Thyroid gland (tissue), 4 donors: ENCODE data around the gene CASKIN2. TPM values are rescaled to one million over a fixed set of nuclear protein-coding genes. Genes with fewer than 3 reads are reported as not detected.

Source experiments
- DNase-seq, 2 donors: peaks; one replicate each; pipeline ENCODE4 v3.0.0-alpha.2; 2019
- H3K27ac ChIP-seq, 3 donors: fragments of 200-600 bp; sonication (generic); 1 replicate in 2 of 3; 2 replicates in 1 of 3; pipeline ENCODE4 v1.5.1; 2016 to 2019; ENCODE audit warnings: mild to moderate bottlenecking in 1 of 3, moderate library complexity in 1 of 3
- H3K27me3 ChIP-seq: fragments of 200-600 bp; sonication (generic); one replicate; pipeline ENCODE4 v1.5.1; 2019
- H3K36me3 ChIP-seq, 2 donors: fragments of 200-600 bp; sonication (generic); one replicate each; pipeline ENCODE4 v1.5.1; 2016 to 2019
- H3K4me1 ChIP-seq, 2 donors: fragments of 200-600 bp; sonication (generic); one replicate each; pipeline ENCODE4 v1.5.1; 2017 to 2019
- H3K4me3 ChIP-seq, 3 donors: fragments of 200-600 bp; sonication (generic); replicated peaks in 1 of 3; 1 replicate in 2 of 3; 2 replicates in 1 of 3; pipeline ENCODE4 v1.5.1; 2016; ENCODE audit warnings: mild to moderate bottlenecking in 1 of 3
- H3K9me3 ChIP-seq: fragments of 200-600 bp; sonication (generic); one replicate; pipeline ENCODE4 v1.5.1; 2017
- POLR2A ChIP-seq, 2 donors: fragments of 450-650 bp; IDR thresholded peaks; one replicate each; pipeline ENCODE4 v1.6.1; 2017; ENCODE audit warnings: antibody characterized with exemption in 2 of 2, mild to moderate bottlenecking in 2 of 2, moderate library complexity in 1 of 2
- WGBS, 2 donors: methylation state at CpG; one replicate each; pipeline ENCODE4 v1.1.5; 2017; 5-methylcytosine and 5-hydroxymethylcytosine counted together
- intact Hi-C: fragments of 100-400 bp; cut with DNase I; formaldehyde crosslinking; loops from one replicate; pipeline ENCODE4 v1.15.1; 2023
- total RNA-seq, 4 donors: library from RNA; depleted of rRNA; stranded (reverse); fragments of >200 nt; gene quantifications; one replicate each; pipeline ENCODE4 v1.2.3, GENCODE V29; 2016
- TF ChIP-seq, protein P1 (sequence below), 6 experiments: fragments of 200-600 bp in 3 of 6; fragments of 450-650 bp in 3 of 6; sonication (generic) in 3 of 6; IDR thresholded peaks; one replicate each; pipeline ENCODE4 v1.5.1; 2016 to 2019; ENCODE audit warnings: antibody characterized with exemption in 6 of 6, mild to moderate bottlenecking in 2 of 6, inconsistent platforms in 1 of 6, moderate library complexity in 1 of 6

CASKIN2 gene
- total RNA-seq, 4 donors from 2014 or later = 15.0 to 87.2 (median 21.7) TPM

DNA sequence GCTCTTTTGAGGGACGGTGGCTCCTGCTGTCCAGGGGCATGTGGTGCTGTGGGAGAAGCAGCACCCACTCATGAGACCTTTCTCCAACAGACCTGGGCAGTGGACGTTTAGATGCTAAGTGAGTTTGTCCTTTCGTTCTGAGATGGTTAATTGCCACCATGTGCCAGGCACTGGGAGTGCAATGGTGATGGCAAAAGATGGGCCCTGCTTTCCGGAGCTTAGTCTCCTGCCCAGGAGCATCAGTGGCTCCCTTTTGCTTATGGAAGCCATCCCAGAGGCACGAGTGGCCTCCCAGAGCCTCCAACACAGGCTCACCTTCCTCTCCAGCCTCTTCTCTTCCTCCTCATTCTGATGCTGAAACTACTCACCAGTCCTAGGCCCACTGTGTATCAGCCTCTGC, 28.4 kb downstream of the CASKIN2 start:
- peaks cover 0 to 6% of the 10 kb centered on the region in 2 donors for H3K36me3 ChIP-seq
- intact Hi-C loops = no loop called here
- H3K27ac ChIP-seq = peak overlapping the region in 1 of 3 donors; percentile 27
- no peak overlapping the region for H3K4me3 ChIP-seq
- no peak for DNase-seq
- 74 to 78% methylated on average over 5 of the region's 5 CpGs for WGBS, 2 donors
- TF ChIP-seq POLR2A (IDR thresholded peaks at IDR 0.05) = no peak
- TF ChIP-seq, protein P1, sequence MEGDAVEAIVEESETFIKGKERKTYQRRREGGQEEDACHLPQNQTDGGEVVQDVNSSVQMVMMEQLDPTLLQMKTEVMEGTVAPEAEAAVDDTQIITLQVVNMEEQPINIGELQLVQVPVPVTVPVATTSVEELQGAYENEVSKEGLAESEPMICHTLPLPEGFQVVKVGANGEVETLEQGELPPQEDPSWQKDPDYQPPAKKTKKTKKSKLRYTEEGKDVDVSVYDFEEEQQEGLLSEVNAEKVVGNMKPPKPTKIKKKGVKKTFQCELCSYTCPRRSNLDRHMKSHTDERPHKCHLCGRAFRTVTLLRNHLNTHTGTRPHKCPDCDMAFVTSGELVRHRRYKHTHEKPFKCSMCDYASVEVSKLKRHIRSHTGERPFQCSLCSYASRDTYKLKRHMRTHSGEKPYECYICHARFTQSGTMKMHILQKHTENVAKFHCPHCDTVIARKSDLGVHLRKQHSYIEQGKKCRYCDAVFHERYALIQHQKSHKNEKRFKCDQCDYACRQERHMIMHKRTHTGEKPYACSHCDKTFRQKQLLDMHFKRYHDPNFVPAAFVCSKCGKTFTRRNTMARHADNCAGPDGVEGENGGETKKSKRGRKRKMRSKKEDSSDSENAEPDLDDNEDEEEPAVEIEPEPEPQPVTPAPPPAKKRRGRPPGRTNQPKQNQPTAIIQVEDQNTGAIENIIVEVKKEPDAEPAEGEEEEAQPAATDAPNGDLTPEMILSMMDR (IDR thresholded peaks at IDR 0.05) = no peak
- H3K9me3 ChIP-seq = no peaks in the 10 kb centered on the region
- peaks cover 0 to 24% of the 10 kb centered on the region in 2 donors for H3K4me1 ChIP-seq
- H3K27me3 ChIP-seq = no peaks in the 10 kb centered on the region

DNA sequence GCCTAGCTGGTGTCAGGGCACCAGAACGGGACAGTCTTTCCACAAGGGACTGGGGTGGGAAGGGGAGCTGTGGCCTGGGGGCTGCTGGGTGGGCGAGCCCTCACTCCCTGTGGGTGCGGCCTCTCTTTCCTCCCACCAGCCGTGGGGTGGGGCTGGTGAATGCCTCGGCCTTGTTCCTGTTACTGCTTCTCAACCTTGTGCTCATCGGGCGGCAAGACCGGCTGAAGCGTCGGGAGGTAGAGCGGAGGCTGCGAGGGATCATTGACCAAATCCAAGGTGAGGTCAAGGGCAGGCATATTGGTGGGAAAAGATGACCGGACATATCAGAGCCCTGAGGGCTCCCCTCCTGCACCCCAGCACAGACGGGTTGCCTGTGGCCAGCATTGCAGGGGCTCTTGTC, 29.2 kb downstream of the CASKIN2 start:
- intact Hi-C loops = no loop called here
- peaks cover 0 to 30% of the 10 kb centered on the region in 2 donors for H3K4me1 ChIP-seq
- no peak for DNase-seq
- no peak overlapping the region for H3K4me3 ChIP-seq
- no peaks in the 10 kb centered on the region for H3K36me3 ChIP-seq
- H3K27ac ChIP-seq = peak overlapping the region in 1 of 3 donors; percentile 8
- TF ChIP-seq, protein P1 (IDR thresholded peaks at IDR 0.05) = no peak
- TF ChIP-seq POLR2A (IDR thresholded peaks at IDR 0.05) = no peak
- H3K9me3 ChIP-seq = no peaks in the 10 kb centered on the region
- H3K27me3 ChIP-seq = no peaks in the 10 kb centered on the region
- 86 to 92% methylated on average over 14 of the region's 14 CpGs for WGBS, 2 donors

DNA sequence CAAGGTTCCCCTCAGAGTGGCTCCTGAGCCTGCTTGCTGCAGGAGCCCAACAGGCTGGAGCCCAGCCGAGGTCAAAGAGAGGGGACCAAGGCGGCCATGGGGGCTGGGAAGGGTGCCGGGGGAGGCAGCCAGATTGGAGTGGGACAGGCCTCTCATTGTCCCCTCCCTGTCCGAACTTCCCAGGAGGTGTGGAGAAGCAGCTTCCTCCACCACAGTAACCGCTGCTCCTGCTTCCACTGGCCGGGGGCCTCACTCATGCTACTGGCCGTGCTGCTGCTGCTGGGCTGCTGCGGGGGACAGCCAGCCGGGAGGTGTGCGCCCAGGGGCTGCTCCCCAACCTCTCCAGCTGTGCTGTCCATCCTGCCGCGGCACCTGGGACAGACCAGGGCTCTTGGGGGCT, 29.6 kb downstream of the CASKIN2 start:
- Histone ChIP-seq H3K9me3 (no peaks in the 10 kb centered on the region), H3K36me3 (no peaks in the 10 kb centered on the region), H3K4me1 (peaks cover 0 to 31% of the 10 kb centered on the region in 2 donors), H3K27ac (peak overlapping the region in 1 of 3 donors; percentile 8), H3K27me3 (no peaks in the 10 kb centered on the region), H3K4me3 (no peak overlapping the region)
- WGBS, 2 donors = 68 to 76% methylated on average over 3 to 4 of the region's 12 CpGs
- TF ChIP-seq, protein P1 (IDR thresholded peaks at IDR 0.05) = no peak
- no peak for TF ChIP-seq POLR2A (IDR thresholded peaks at IDR 0.05)
- intact Hi-C loops = no loop called here
- DNase-seq = no peak

DNA sequence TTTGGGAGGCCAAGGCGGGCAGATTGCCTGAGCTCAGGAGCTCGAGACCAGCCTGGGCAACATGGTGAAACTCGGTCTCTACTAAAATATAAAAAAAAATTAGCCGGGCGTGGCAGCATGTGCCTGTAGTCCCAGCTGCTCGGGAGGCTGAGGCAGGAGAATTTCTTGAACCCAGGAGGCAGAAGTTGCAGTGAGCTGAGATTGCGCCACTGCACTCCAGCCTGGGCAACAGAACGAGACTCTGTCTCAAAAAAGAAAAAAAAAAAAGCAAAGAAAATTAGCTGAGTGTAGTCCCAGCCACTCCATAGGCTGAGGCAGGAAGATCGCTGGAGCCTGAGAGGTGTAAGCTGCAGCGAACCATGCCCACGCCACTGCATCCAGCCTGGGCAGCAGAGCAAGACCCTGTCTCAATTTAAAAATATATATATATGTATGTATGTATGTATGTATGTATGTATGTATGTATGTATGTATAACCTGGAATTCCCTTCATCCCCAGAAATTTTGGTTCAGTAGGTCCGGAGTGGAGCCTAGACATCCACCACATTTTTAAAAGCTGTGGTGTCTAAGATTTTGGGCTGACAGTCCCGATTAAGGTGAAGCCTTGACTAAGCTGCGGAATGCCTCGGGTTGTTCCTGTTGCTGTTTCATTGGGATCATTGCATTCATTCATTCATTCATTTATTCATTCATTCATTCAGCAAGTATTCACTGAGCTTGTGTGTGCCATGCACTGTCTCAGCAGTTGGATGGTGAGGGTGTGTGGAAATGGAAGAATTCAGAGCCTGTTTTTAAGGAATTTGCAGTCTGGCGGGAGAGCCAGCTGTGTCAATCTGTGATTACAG, 33.0 kb downstream of the CASKIN2 start:
- Histone ChIP-seq H3K27me3 (no peaks in the 10 kb centered on the region), H3K9me3 (no peaks in the 10 kb centered on the region), H3K36me3 (no peaks in the 10 kb centered on the region), H3K4me3 (no peak overlapping the region), H3K27ac (no peak overlapping the region), H3K4me1 (peaks cover 0 to 23% of the 10 kb centered on the region in 2 donors)
- intact Hi-C loops = no loop called here
- WGBS, 2 donors = 89 to 91% methylated on average over 16 of the region's 16 CpGs
- no peak for TF ChIP-seq POLR2A (IDR thresholded peaks at IDR 0.05)
- TF ChIP-seq, protein P1 (IDR thresholded peaks at IDR 0.05) = no peak
- no peak for DNase-seq
